ENCODE measurements around the gene TDRD7.

- TF ChIP-seq CTCF (IDR thresholded peaks at IDR 0.05) (no peak), POLR2AphosphoS5 (IDR thresholded peaks at IDR 0.05) (no peak), POLR2A (IDR thresholded peaks at IDR 0.05) (no peak)
Observed at GRCh38 chr9:97363661-97364299, 48.1 kb upstream of the TDRD7 start.

Data from prostate gland (tissue), 2 donors.